Left lung (tissue), 10 donors: ENCODE data around the gene SREBF2. TPM values are rescaled to one million over a fixed set of nuclear protein-coding genes. Genes with fewer than 3 reads are reported as not detected.

Experiments used
- ATAC-seq: fragments of 200-7000 bp; cut with Tn5 transposase; one replicate; pipeline ENCODE4 v1.9.1; 2020; ENCODE audit warnings: moderate library complexity
- DNase-seq, 4 donors: peaks; one replicate each; pipeline ENCODE4 v3.0.0-alpha.2; 2013 to 2020
- H3K27ac ChIP-seq, 2 donors: fragments of 200-600 bp; sonication (generic) in 1 of 2; one replicate each; pipeline versions ENCODE4 v1.5.0 to v1.8.0; 2020 to 2021
- H3K27me3 ChIP-seq, 2 donors: fragments of 200-600 bp; sonication (generic) in 1 of 2; one replicate each; pipeline versions ENCODE4 v1.5.0 to v1.8.0; 2020 to 2021
- H3K36me3 ChIP-seq, 2 donors: fragments of 200-600 bp; sonication (generic) in 1 of 2; one replicate each; pipeline versions ENCODE4 v1.5.0 to v1.8.0; 2020 to 2021
- H3K4me1 ChIP-seq, 2 donors: fragments of 200-600 bp; one replicate each; pipeline ENCODE4 v1.8.0; 2021
- H3K4me3 ChIP-seq, 2 donors: fragments of 200-600 bp; sonication (generic) in 1 of 2; one replicate each; pipeline versions ENCODE4 v1.5.0 to v1.8.0; 2020 to 2021; ENCODE audit warnings: mild to moderate bottlenecking in 1 of 2
- H3K9me3 ChIP-seq, 2 donors: fragments of 200-600 bp; sonication (generic) in 1 of 2; one replicate each; pipeline versions ENCODE4 v1.5.0 to v1.8.0; 2020 to 2021
- CTCF ChIP-seq, 2 donors: fragments of 200-600 bp; sonication (generic) in 1 of 2; IDR thresholded peaks; one replicate each; pipeline versions ENCODE4 v1.5.0 to v1.8.0; 2021; ENCODE audit warnings: antibody characterized with exemption in 2 of 2
- intact Hi-C, 2 donors: fragments of 100-400 bp; cut with DNase I; formaldehyde crosslinking; loops; one replicate each; pipeline versions ENCODE4 v1.11.2 to v1.14.2; 2022
- polyA plus RNA-seq, 6 donors: library from polyadenylated mRNA; unstranded; fragments of 120-200 nt; gene quantifications; one replicate each; pipeline ENCODE4 v1.2.1, GENCODE V29; 2013; ENCODE audit not compliant: insufficient read length in 6 of 6
- total RNA-seq, 2 donors: library from RNA; stranded (reverse); fragmentation: NEBNext Ultra II Directional; extraction: Animal tissue kit (Norgen Biotek cat#: 25700); gene quantifications; one replicate each; pipeline ENCODE4 v1.2.1, GENCODE V29; 2021
- donor health status: DM: no; HTN: yes; CAD: no.
- donor health status: DM: no; HTN: no; CAD: no.

SREBF2 gene
- total and polyA plus RNA-seq, 8 donors, result 49.2 to 162 (median 75.7) TPM

GRCh38 chr22:41913842-41914534 is 81.1 kb downstream of the SREBF2 start:
- H3K27me3 ChIP-seq, result peaks cover 78 to 100% of the 10 kb centered on the region in 2 donors
- DNase-seq (no peak), ATAC-seq (no peak)
- H3K9me3 ChIP-seq, result no peaks in the 10 kb centered on the region
- no peak overlapping the region for H3K27ac ChIP-seq
- TF ChIP-seq CTCF (IDR thresholded peaks at IDR 0.05), result no peak
- intact Hi-C loops, result no loop called here
- no peak overlapping the region for H3K4me3 ChIP-seq
- no peaks in the 10 kb centered on the region for H3K36me3 ChIP-seq
- H3K4me1 ChIP-seq, result peaks cover 10 to 56% of the 10 kb centered on the region in 2 donors

DNA sequence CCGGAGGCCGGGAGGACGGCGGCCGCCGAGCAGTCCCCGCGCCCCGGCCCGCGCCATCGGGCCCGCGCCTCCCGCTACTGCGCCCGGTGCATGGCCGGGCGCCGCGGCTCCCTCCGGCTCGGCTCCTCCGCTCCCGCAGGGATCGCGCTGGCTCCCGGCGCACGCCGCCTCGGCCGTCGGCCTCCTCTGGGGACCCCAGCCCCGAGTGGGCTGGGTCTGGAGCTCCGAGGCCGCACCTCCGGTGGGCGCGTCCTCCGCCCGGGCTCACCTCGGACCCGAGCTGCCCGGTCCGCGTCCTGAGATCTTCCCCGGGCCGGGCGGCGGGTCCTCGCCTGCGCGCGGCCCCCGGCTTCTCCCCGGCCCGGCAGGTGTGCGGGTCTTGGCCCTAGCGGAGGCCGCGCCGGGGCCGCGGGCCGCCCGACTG is 81.7 kb downstream of the SREBF2 start:
- Histone ChIP-seq H3K4me1 (peaks cover 15 to 58% of the 10 kb centered on the region in 2 donors), H3K4me3 (peak overlapping the region in 1 of 2 donors; percentile 21), H3K27ac (no peak overlapping the region), H3K27me3 (peaks cover 75 to 100% of the 10 kb centered on the region in 2 donors), H3K9me3 (no peaks in the 10 kb centered on the region), H3K36me3 (no peaks in the 10 kb centered on the region)
- ATAC-seq (no peak), DNase-seq (no peak)
- TF ChIP-seq CTCF (IDR thresholded peaks at IDR 0.05), result no peak
- intact Hi-C loops, result no loop called here

- peak within 1 kb of the TSS in 1 of 2 donors; percentile 21 for H3K4me3 ChIP-seq
- H3K4me1 ChIP-seq, result peaks cover 20 to 58% of the 10 kb centered on the region in 2 donors
- ATAC-seq, result peak; percentile 69
- H3K36me3 ChIP-seq, result no peaks in the 10 kb centered on the region
- no peak within 1 kb of the TSS for H3K27ac ChIP-seq
- DNase-seq, result peak in 1 of 4 donors; percentile 63
- H3K9me3 ChIP-seq, result no peaks in the 10 kb centered on the region
- H3K27me3 ChIP-seq, result peaks cover 69 to 100% of the 10 kb centered on the region in 2 donors
- intact Hi-C loops, result no loop called here
- TF ChIP-seq CTCF (IDR thresholded peaks at IDR 0.05), result no peak
Measured at GRCh38 chr22:41915035-41915785, 82.3 kb downstream of the SREBF2 start, which contains the start of gene SHISA8. Gene SHISA8, minus strand, starts transcription at chr22:41915074. Its CDS starts 407 bp downstream, at chr22:41914667.

- Histone ChIP-seq H3K4me1 (peaks cover 12 to 56% of the 10 kb centered on the region in 2 donors), H3K4me3 (no peak overlapping the region), H3K27me3 (peaks cover 62 to 100% of the 10 kb centered on the region in 2 donors), H3K36me3 (no peaks in the 10 kb centered on the region), H3K9me3 (no peaks in the 10 kb centered on the region), H3K27ac (no peak overlapping the region)
- ATAC-seq, result no peak
- no peak for TF ChIP-seq CTCF (IDR thresholded peaks at IDR 0.05)
- no peak for DNase-seq
- intact Hi-C loops, result no loop called here
Measured at GRCh38 chr22:41915786-41916493, 83.0 kb downstream of the SREBF2 start.
